B cell (primary cell): ENCODE data around the gene STX18. TPM values are rescaled to one million over a fixed set of nuclear protein-coding genes. Genes with fewer than 3 reads are reported as not detected.

ENCODE experiments used
- ATAC-seq: fragments of 200-7000 bp; cut with Tn5 transposase; one replicate; pipeline ENCODE4 v1.10.0; 2021; ENCODE audit warnings: low read depth, mild to moderate bottlenecking, moderate number of reproducible peaks, moderate library complexity
- CTCF ChIA-PET: fragments of 350-600 bp; sonication (Branson Sonifier 250); formaldehyde crosslinking; loops from one replicate; lab custom pipeline; 2021; ENCODE audit warnings: antibody characterized with exemption, inconsistent platforms; lab: Charles Lee
- POLR2A ChIA-PET: fragments of 350-600 bp; sonication (Branson Sonifier 250); formaldehyde crosslinking; loops from one replicate; lab custom pipeline; 2021; ENCODE audit warnings: antibody characterized with exemption; lab: Charles Lee
- DNase-seq: peaks from one replicate; pipeline ENCODE4 v3.0.0; 2013
- H2AFZ ChIP-seq: 2 replicates; pipeline ENCODE4 v1.6.1; 2012; ENCODE audit warnings: mild to moderate bottlenecking, low read depth, low read length; ENCODE audit not compliant: insufficient read depth, poor library complexity, severe bottlenecking
- H3K27ac ChIP-seq, 2 donors: 1 replicate in 1 of 2; 2 replicates in 1 of 2; pipeline ENCODE4 v1.5.1; 2012 to 2013; ENCODE audit warnings: low read length in 2 of 2, mild to moderate bottlenecking in 2 of 2, moderate library complexity in 1 of 2
- H3K27me3 ChIP-seq, 4 experiments: fragments of 200-600 bp in 1 of 4; sonication (generic) in 1 of 4; replicated peaks in 1 of 4; 1 replicate in 2 of 4; 2 replicates in 2 of 4; pipeline versions ENCODE4 v1.6.1 to v1.7.0; 2013 to 2016; ENCODE audit warnings: low read length in 3 of 4, mild to moderate bottlenecking in 2 of 4, mixed read lengths in 1 of 4, moderate library complexity in 1 of 4; ENCODE audit not compliant: insufficient read depth in 4 of 4, control insufficient read depth in 3 of 4; ENCODE audit errors: control extremely low read depth in 1 of 4
- H3K36me3 ChIP-seq, 2 experiments: replicated peaks in 1 of 2; 1 replicate in 1 of 2; 2 replicates in 1 of 2; pipeline versions ENCODE4 v1.6.1 to v1.7.1; 2013; ENCODE audit warnings: low read length in 1 of 2; ENCODE audit not compliant: insufficient read depth in 2 of 2, control insufficient read depth in 1 of 2; ENCODE audit errors: control extremely low read depth in 1 of 2, extremely low read depth in 1 of 2
- H3K4me1 ChIP-seq, 2 donors: fragments of 200-600 bp in 1 of 2; sonication (generic) in 1 of 2; 1 replicate in 1 of 2; 2 replicates in 1 of 2; pipeline versions ENCODE4 v1.5.1 to v1.6.1; 2013 to 2017; ENCODE audit warnings: low read length in 2 of 2; ENCODE audit not compliant: control insufficient read depth in 2 of 2, insufficient read depth in 2 of 2
- H3K4me2 ChIP-seq: replicated peaks from 2 replicates; pipeline ENCODE3; 2012; ENCODE audit warnings: mild to moderate bottlenecking, low read depth, low read length; ENCODE audit not compliant: poor library complexity, severe bottlenecking
- H3K4me3 ChIP-seq, 5 experiments: fragments of 200-600 bp in 1 of 5; sonication (generic) in 1 of 5; 1 replicate in 3 of 5; 2 replicates in 2 of 5; pipeline versions ENCODE4 v1.5.1 to v1.7.0; 2011 to 2016; ENCODE audit warnings: low read length in 4 of 5, mild to moderate bottlenecking in 4 of 5, low read depth in 2 of 5, control low read depth in 1 of 5, moderate library complexity in 1 of 5; ENCODE audit not compliant: insufficient read depth in 1 of 5; ENCODE audit errors: control extremely low read depth in 1 of 5, extremely low read depth in 1 of 5
- H3K79me2 ChIP-seq: fragments of 200-600 bp; sonication (generic); one replicate; pipeline ENCODE4 v1.6.0; 2016; ENCODE audit warnings: low read length; ENCODE audit not compliant: control insufficient read depth, insufficient read depth
- H3K9ac ChIP-seq: fragments of 200-600 bp; sonication (generic); 2 replicates; pipeline ENCODE4 v1.6.1; 2017; ENCODE audit warnings: mild to moderate bottlenecking, low read length, moderate library complexity
- H3K9me3 ChIP-seq, 3 donors: one replicate each; pipeline versions ENCODE4 v1.6.1 to v1.7.1; 2013; ENCODE audit warnings: low read length in 2 of 3; ENCODE audit not compliant: control insufficient read depth in 2 of 3, insufficient read depth in 1 of 3; ENCODE audit errors: control extremely low read depth in 1 of 3
- H4K20me1 ChIP-seq: 2 replicates; pipeline ENCODE4 v1.6.0; 2012; ENCODE audit warnings: mild to moderate bottlenecking, low read length; ENCODE audit not compliant: insufficient read depth, control insufficient read depth, poor library complexity, severe bottlenecking
- H3K27ac Mint-ChIP-seq: one replicate; pipeline ENCODE4 v1.8.0; 2021; ENCODE audit warnings: mixed read lengths
- H3K27me3 Mint-ChIP-seq: one replicate; pipeline ENCODE4 v1.8.0; 2021; ENCODE audit warnings: mixed read lengths
- H3K4me1 Mint-ChIP-seq: one replicate; pipeline ENCODE4 v1.8.0; 2021; ENCODE audit warnings: mixed read lengths
- H3K4me3 Mint-ChIP-seq: one replicate; pipeline ENCODE4 v1.8.0; 2021; ENCODE audit warnings: mixed read lengths
- H3K9me3 Mint-ChIP-seq: one replicate; pipeline ENCODE4 v1.8.0; 2022; ENCODE audit warnings: mixed read lengths; ENCODE audit not compliant: insufficient read depth
- CTCF ChIP-seq: fragments of 200-600 bp; IDR thresholded peaks from one replicate; pipeline ENCODE4 v1.8.0; 2022; ENCODE audit warnings: antibody characterized with exemption, mild to moderate bottlenecking
- EZH2 ChIP-seq: IDR thresholded peaks from 2 replicates; pipeline ENCODE4 v1.6.1; 2012; ENCODE audit warnings: borderline replicate concordance, low read depth, mild to moderate bottlenecking, moderate library complexity, low read length; ENCODE audit not compliant: insufficient read depth, poor library complexity, severe bottlenecking
- WGBS: methylation state at CpG from one replicate; pipeline ENCODE4 v1.1.5; 2013; ENCODE audit warnings: missing lambda C conversion rate; ENCODE audit not compliant: insufficient coverage; 5-methylcytosine and 5-hydroxymethylcytosine counted together
- intact Hi-C: fragments of 100-400 bp; cut with micrococcal nuclease; formaldehyde crosslinking; loops from one replicate; pipeline ENCODE4 v1.10.0; 2022
- polyA plus RNA-seq: library from polyadenylated mRNA; depleted of rRNA; stranded (reverse); fragments of >200 nt; gene quantifications from 2 replicates; pipeline ENCODE4 v1.2.3, GENCODE V29; 2012
- total RNA-seq, 2 donors: library from RNA; stranded (reverse); fragments of 120-200 nt in 1 of 2; gene quantifications; 1 replicate in 1 of 2; 2 replicates in 1 of 2; pipeline versions ENCODE4 v1.2.3 to v1.2.4, GENCODE V29; 2013 to 2022

Gene STX18
- total and polyA plus RNA-seq, 2 donors (not counting 1 experiment from before 2014, with no cell fraction given), result 20.3 to 33.6 TPM

- no peaks in the 10 kb centered on the region for H3K79me2 ChIP-seq
- Mint-ChIP-seq H3K9me3 (no peaks in the 10 kb centered on the region), H3K27ac (no peak overlapping the region), H3K27me3 (no peaks in the 10 kb centered on the region), H3K4me1 (peaks cover 5% of the 10 kb centered on the region), H3K4me3 (no peak overlapping the region)
- H3K27me3 ChIP-seq, result no peaks in the 10 kb centered on the region
- DNase-seq (no peak), ATAC-seq (no peak)
- POLR2A ChIA-PET, result no interaction called here
- intact Hi-C loops, result no loop called here
- peaks cover 2 to 42% of the 10 kb centered on the region in 2 experiments for H3K36me3 ChIP-seq
- H3K9me3 ChIP-seq, result no peaks in the 10 kb centered on the region
- H4K20me1 ChIP-seq, result no peaks in the 10 kb centered on the region
- TF ChIP-seq EZH2 (no peak), CTCF (no peak)
- no peak overlapping the region for H3K27ac ChIP-seq
- no peak overlapping the region for H2AFZ ChIP-seq
- no peak overlapping the region for H3K9ac ChIP-seq
- CTCF ChIA-PET, result no interaction called here
- H3K4me1 ChIP-seq, result no peaks in the 10 kb centered on the region
- H3K4me2 ChIP-seq, result no peak overlapping the region
- no peak overlapping the region for H3K4me3 ChIP-seq
Observed at GRCh38 chr4:4461178-4461577, 80.7 kb downstream of the STX18 start.

GRCh38 chr4:4460759-4461158 lies 81.1 kb downstream of the STX18 start:
- CTCF ChIA-PET, result no interaction called here
- Mint-ChIP-seq H3K9me3 (no peaks in the 10 kb centered on the region), H3K4me3 (no peak overlapping the region), H3K27ac (no peak overlapping the region), H3K27me3 (no peaks in the 10 kb centered on the region), H3K4me1 (peaks cover 5% of the 10 kb centered on the region)
- 87% methylated on average over 3 of the region's 6 CpGs for WGBS
- Histone ChIP-seq H3K27ac (no peak overlapping the region), H3K9ac (no peak overlapping the region), H2AFZ (no peak overlapping the region), H3K4me3 (no peak overlapping the region), H3K27me3 (no peaks in the 10 kb centered on the region), H3K4me2 (no peak overlapping the region), H3K79me2 (no peaks in the 10 kb centered on the region), H3K36me3 (peaks cover 2 to 42% of the 10 kb centered on the region in 2 experiments), H3K4me1 (peaks cover 0 to 2% of the 10 kb centered on the region in 2 donors), H4K20me1 (no peaks in the 10 kb centered on the region), H3K9me3 (no peaks in the 10 kb centered on the region)
- TF ChIP-seq CTCF, result no peak
- TF ChIP-seq EZH2, result no peak
- intact Hi-C loops, result no loop called here
- ATAC-seq (no peak), DNase-seq (no peak)
- POLR2A ChIA-PET, result no interaction called here
